ENCODE measurements around the gene ENTPD2. TPM values are rescaled to one million over a fixed set of nuclear protein-coding genes. Genes with fewer than 3 reads are reported as not detected.

ENTPD2 gene
- total and polyA plus RNA-seq, 9 of the 15 experiments (the other 6 are each of a cell fraction or from before 2014, with no cell fraction given), result 0.04 to 0.60 (median 0.14) TPM; not detected in 4

DNA sequence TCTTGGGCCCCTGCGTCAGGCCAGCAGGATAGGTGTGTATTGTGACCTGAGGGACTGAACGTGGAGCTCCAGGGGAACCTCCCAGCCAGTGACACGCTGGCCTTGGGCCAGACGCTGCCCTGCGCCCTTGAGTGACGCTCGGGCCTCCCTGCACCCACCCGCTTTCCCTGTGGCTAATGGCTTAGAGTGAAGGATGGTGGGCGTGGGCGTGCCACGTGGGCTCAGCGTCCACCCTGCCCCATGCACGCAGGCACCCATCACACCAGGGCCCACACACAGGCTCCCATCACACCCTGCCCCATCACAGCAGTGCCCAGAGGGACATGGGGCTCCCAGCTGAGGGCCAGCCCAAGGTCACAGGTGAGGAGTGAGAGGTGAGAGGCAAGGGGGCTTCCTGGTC, 16.8 kb downstream of the ENTPD2 start:
- Histone ChIP-seq H2AFZ (ENCODE audit: low read depth, low read length) (no peak overlapping the region), H3K4me3 (no peak overlapping the region), H3K27ac (ENCODE audit: extremely low read depth, low read depth, low read length) (no peak overlapping the region), H3K36me3 (ENCODE audit: control insufficient read depth, insufficient read depth, low read length) (no peaks in the 10 kb centered on the region), H4K20me1 (replicated peaks; ENCODE audit: control insufficient read depth, insufficient read depth, low read length) (0 out of 2 replicates have a peak, but pooled peaks cover 2% of the 10 kb centered on the region), H3K9ac (ENCODE audit: insufficient read depth in 1 of 2, low read depth in 2 of 2, low read length in 2 of 2) (peak overlapping the region in 1 of 2 experiments; percentile 36; a peak in 1 of 4 replicates), H3K4me1 (replicated peaks in 1 of 2; ENCODE audit: control insufficient read depth in 2 of 2, insufficient read depth in 2 of 2, low read length in 2 of 2) (peaks cover 0 to 69% of the 10 kb centered on the region in 2 experiments; a peak in 3 of 5 replicates), H3K27me3 (ENCODE audit: control insufficient read depth in 2 of 2, insufficient read depth in 2 of 2, low read length in 2 of 2) (peaks cover 0 to 22% of the 10 kb centered on the region in 2 experiments; a peak in 1 of 5 replicates), H3K79me2 (ENCODE audit: control insufficient read depth, insufficient read depth, low read length) (no peaks in the 10 kb centered on the region), H3K9me1 (ENCODE audit: control insufficient read depth, insufficient read depth, low read length) (no peaks in the 10 kb centered on the region), H3K4me2 (ENCODE audit: insufficient read depth, low read length) (no peak overlapping the region), H3K9me3 (replicated peaks; ENCODE audit: control insufficient read depth, insufficient read depth, low read depth, low read length) (no peaks in the 10 kb centered on the region)
- in situ Hi-C loops (cut with MboI), result loop anchor here (5.0 kb wide), 2 partner anchors 90 to 265 kb away; partner anchors contain the start of gene C8G
- FAIRE-seq (no peak), DNase-seq (ENCODE audit: extremely low read depth in 1 of 4, low spot score in 3 of 4) (peak in 1 of 4 experiments; percentile 24), ATAC-seq (no peak)
- 9% methylated on average over 13 of the region's 13 CpGs for WGBS (ENCODE audit: insufficient coverage, low coverage, missing lambda C conversion rate)
- BruUV-seq (replicated peaks), result no TSS peak
- TF ChIP-seq EGR1 (conservative IDR thresholded peaks at IDR 0.05) (peak; percentile 77), NFIC (IDR thresholded peaks at IDR 0.05) (peak; percentile 15; the same call in 1 of the 2 replicates), USF2 (CRISPR knock-in tag; IDR thresholded peaks at IDR 0.05) (0 out of 2 replicates have a peak, but pooled peaks have one; percentile 4), CBFA2T3 (IDR thresholded peaks at IDR 0.05) (no peak), RCOR1 (IDR thresholded peaks at IDR 0.05; ENCODE audit: borderline replicate concordance in 1 of 2, low read depth in 2 of 2, low read length in 2 of 2) (no peak)
- TF ChIP-seq, protein P1, sequence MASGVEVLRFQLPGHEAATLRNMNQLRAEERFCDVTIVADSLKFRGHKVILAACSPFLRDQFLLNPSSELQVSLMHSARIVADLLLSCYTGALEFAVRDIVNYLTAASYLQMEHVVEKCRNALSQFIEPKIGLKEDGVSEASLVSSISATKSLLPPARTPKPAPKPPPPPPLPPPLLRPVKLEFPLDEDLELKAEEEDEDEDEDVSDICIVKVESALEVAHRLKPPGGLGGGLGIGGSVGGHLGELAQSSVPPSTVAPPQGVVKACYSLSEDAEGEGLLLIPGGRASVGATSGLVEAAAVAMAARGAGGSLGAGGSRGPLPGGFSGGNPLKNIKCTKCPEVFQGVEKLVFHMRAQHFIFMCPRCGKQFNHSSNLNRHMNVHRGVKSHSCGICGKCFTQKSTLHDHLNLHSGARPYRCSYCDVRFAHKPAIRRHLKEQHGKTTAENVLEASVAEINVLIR (CRISPR knock-in tag; IDR thresholded peaks at IDR 0.05), result no peak
- TF ChIP-seq, protein P2, sequence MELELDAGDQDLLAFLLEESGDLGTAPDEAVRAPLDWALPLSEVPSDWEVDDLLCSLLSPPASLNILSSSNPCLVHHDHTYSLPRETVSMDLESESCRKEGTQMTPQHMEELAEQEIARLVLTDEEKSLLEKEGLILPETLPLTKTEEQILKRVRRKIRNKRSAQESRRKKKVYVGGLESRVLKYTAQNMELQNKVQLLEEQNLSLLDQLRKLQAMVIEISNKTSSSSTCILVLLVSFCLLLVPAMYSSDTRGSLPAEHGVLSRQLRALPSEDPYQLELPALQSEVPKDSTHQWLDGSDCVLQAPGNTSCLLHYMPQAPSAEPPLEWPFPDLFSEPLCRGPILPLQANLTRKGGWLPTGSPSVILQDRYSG (tag; conservative IDR thresholded peaks at IDR 0.05; ENCODE audit: low read depth), result no peak
- TF ChIP-seq, protein P3, sequence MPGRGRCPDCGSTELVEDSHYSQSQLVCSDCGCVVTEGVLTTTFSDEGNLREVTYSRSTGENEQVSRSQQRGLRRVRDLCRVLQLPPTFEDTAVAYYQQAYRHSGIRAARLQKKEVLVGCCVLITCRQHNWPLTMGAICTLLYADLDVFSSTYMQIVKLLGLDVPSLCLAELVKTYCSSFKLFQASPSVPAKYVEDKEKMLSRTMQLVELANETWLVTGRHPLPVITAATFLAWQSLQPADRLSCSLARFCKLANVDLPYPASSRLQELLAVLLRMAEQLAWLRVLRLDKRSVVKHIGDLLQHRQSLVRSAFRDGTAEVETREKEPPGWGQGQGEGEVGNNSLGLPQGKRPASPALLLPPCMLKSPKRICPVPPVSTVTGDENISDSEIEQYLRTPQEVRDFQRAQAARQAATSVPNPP (IDR thresholded peaks at IDR 0.05; ENCODE audit: borderline replicate concordance, insufficient read depth, insufficient read length), result no peak
- POLR2A ChIA-PET, result interaction anchor here (0.6 to 0.8 kb wide), 5 partner anchors 8 to 95 kb away, joined by 3 read pairs; no protein-coding TSS in a partner anchor
- CTCF ChIA-PET (ENCODE audit: low intra/inter-chr PET ratio), result interaction anchor here (0.6 kb wide), 1 partner anchor 33 kb away, joined by 3 read pairs; no protein-coding TSS in a partner anchor
- intact Hi-C loops (cut with micrococcal nuclease), result no loop called here

Data from K562 (cell line).